GM12891 (cell line): Measurements from ENCODE around the gene CCDC63.

Experiments used
- DNase-seq: peaks from one replicate; pipeline ENCODE4 v3.0.0; 2011; ENCODE audit warnings: low spot score; ENCODE audit not compliant: insufficient read length
- FAIRE-seq: peaks from 2 replicates; lab custom pipeline; 2011; peaks lifted over from hg19 to GRCh38; lab: Jason Lieb, UNC
- PAX5 ChIP-seq: IDR thresholded peaks from 2 replicates; pipeline ENCODE4 v1.6.1; 2011; ENCODE audit warnings: low read length, moderate library complexity, mild to moderate bottlenecking; ENCODE audit not compliant: insufficient read depth, severe bottlenecking
- POLR2A ChIP-seq: IDR thresholded peaks from 2 replicates; pipeline ENCODE4 v1.6.1; 2011; ENCODE audit warnings: low read depth, low read length, control low read depth
- POLR2AphosphoS5 ChIP-seq: IDR thresholded peaks from 2 replicates; pipeline ENCODE4 v1.6.1; 2011; ENCODE audit warnings: low read depth, low read length, control low read depth
- POU2F2 ChIP-seq: IDR thresholded peaks from 2 replicates; pipeline ENCODE4 v1.6.1; 2011; ENCODE audit warnings: low read depth, mild to moderate bottlenecking, control low read depth, low read length, moderate library complexity
- SPI1 ChIP-seq: IDR thresholded peaks from 2 replicates; pipeline ENCODE4 v1.6.1; 2011; ENCODE audit warnings: low read depth, low read length, control low read depth
- TAF1 ChIP-seq: IDR thresholded peaks from 2 replicates; pipeline ENCODE4 v1.6.1; 2011; ENCODE audit warnings: low read depth, low read length, control low read depth

CCDC63 gene

GRCh38 chr12:110836291-110836690 lies 10.5 kb upstream of the CCDC63 start:
- DNase-seq (no peak), FAIRE-seq (no peak)
- TF ChIP-seq POLR2AphosphoS5 (no peak), PAX5 (no peak), TAF1 (no peak), POLR2A (no peak), POU2F2 (no peak), SPI1 (no peak)

DNA sequence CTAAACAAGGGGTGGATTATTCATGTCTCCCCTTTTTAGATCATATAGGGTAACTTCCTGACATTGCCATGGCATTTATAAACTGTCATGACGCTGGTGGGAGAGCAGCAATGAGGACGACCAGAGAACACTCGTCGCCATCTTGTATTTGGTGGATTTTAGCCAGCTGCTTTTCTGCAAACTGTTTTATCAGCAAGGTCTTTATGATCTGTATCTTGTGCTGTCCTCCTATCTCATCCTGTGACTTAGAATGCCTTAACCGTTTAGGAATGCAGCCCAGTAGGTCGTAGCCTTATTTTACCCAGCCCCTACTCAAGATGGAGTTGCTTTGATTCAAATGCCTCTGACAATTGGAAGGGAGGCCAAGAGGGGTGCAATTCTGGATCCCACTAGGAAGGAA lies 5.8 kb upstream of the CCDC63 start:
- FAIRE-seq: no peak
- TF ChIP-seq SPI1 (no peak), POU2F2 (no peak), PAX5 (no peak), POLR2AphosphoS5 (no peak), TAF1 (no peak), POLR2A (no peak)
- DNase-seq: no peak

GRCh38 chr12:110844131-110844530 lies 2.7 kb upstream of the CCDC63 start:
- TF ChIP-seq SPI1: no peak
- TF ChIP-seq POLR2A: no peak
- no peak for TF ChIP-seq POU2F2
- TF ChIP-seq POLR2AphosphoS5: no peak
- TF ChIP-seq PAX5: no peak
- no peak for TF ChIP-seq TAF1
- DNase-seq (no peak), FAIRE-seq (no peak)

DNA sequence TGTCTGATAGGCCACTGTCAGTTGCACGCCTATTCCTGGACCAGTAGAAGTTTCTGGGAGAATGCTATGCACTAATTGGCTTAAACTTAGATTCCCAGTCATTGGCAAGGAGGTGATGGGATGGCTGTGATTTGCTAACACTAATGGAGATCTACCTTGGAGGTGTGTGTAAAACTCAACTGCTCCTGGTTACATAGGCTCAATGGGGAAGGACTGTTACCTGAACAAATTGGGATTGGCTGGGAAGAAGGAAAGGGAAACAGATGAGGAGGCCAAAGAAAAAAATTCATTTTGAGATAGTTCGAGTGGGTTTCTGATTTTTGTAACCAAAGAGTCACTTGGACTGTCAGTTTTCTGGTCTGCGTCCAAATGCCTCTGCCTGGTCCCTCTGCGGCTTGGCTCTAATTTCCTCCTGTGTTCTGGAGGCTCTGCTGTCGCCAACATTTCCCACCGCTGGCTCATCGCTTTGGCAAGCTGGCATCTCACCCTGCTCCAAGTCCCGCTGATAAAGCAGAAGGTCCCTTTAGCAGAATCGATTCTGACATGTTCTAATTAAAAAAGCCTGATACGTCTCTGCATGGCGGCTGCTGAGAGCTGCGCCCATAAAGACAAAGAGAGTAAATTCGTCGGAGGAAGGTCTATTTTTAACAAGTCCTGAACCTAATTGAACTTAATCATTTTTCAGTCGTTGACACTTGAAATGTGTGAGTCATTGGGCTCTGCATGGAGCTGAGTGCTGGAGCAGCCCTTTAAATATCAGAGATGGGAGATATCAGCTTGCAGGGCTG lies 2.0 kb upstream of the CCDC63 start:
- TF ChIP-seq POU2F2 (no peak), SPI1 (no peak), POLR2A (no peak), POLR2AphosphoS5 (no peak), PAX5 (no peak), TAF1 (no peak)
- FAIRE-seq: no peak
- no peak for DNase-seq

DNA sequence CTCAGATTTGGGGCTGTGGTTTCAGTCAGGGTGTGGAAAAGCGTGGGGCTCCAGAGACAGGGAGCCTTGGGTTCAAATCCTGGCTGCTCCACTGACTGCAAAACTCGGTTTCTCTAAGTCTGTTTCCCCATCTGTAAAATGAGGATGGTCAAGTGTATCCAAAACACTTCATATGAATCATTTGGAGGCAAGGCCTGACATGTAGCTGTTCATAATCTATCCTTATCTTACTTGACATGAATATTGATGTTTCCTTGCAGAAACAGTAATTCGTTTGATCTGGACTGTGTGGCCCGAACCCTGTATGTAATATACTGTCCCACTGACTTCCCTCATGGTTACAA lies 1.5 kb upstream of the CCDC63 start:
- no peak for TF ChIP-seq POLR2A
- TF ChIP-seq POU2F2: no peak
- TF ChIP-seq PAX5: no peak
- no peak for TF ChIP-seq POLR2AphosphoS5
- no peak for TF ChIP-seq SPI1
- TF ChIP-seq TAF1: no peak
- FAIRE-seq: no peak
- DNase-seq: no peak

GRCh38 chr12:110848314-110848923 lies 1.6 kb downstream of the CCDC63 start:
- no peak for DNase-seq
- no peak for FAIRE-seq
- TF ChIP-seq TAF1 (no peak), POLR2AphosphoS5 (no peak), SPI1 (no peak), POLR2A (no peak), PAX5 (no peak), POU2F2 (no peak)

DNA sequence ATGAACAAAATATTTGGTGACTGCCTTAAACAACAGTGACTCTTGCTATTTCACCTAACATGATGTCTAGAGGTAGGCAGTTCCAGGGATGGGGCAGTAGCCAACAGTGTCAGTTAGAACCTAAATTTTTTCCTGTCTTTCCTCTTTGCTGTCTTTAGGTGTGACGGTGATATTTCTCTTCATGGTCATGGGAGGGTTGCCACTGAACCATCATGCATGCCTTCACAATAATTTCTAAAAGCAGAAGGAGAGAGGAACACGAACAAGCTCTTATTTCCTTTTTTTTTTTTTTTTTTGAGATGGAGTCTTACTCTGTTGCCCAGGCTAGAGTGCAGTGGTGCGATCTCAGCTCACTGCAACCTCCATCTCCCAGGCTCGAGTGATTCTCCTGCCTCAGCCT lies 2.4 kb downstream of the CCDC63 start:
- no peak for DNase-seq
- TF ChIP-seq POU2F2 (no peak), POLR2AphosphoS5 (no peak), SPI1 (no peak), POLR2A (no peak), TAF1 (no peak), PAX5 (no peak)
- no peak for FAIRE-seq

GRCh38 chr12:110849748-110850403 lies 3.1 kb downstream of the CCDC63 start:
- no peak for DNase-seq

DNA sequence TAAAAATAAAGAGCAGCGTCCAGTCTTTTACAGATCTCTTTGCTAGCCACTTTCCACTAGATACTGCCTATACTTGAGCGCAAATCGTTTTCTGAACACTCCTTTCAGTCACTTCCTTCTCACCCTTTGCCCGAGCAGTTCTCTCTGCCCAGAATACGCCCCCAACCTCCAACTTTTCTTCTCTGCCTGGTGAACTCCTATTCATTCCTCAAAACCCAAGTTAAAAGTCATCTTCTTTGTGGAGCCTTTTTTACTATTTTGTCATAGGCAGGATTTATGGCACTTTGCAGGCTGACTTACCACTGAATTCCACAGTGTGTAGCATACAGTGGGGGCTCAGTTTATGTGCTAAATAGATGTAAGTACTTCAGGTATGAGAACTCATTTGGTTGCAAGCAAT lies 4.0 kb downstream of the CCDC63 start:
- DNase-seq (no peak), FAIRE-seq (no peak)
- TF ChIP-seq POU2F2 (no peak), POLR2AphosphoS5 (no peak), SPI1 (no peak), POLR2A (no peak), TAF1 (no peak), PAX5 (no peak)

More at GRCh38 chr12:110849748-110850403, 3.1 kb downstream of the CCDC63 start:
- FAIRE-seq: peak; percentile 26
- TF ChIP-seq POU2F2: no peak
- no peak for TF ChIP-seq POLR2A
- TF ChIP-seq SPI1: no peak
- TF ChIP-seq PAX5: no peak
- no peak for TF ChIP-seq TAF1
- TF ChIP-seq POLR2AphosphoS5: no peak

GRCh38 chr12:110853836-110854235 lies 7.0 kb downstream of the CCDC63 start:
- FAIRE-seq (no peak), DNase-seq (no peak)
- no peak for TF ChIP-seq PAX5
